ENCODE results near the gene NCAPH2.
"Not testable (repeated sequence)": the region's sequence is repeated elsewhere in the genome, so short reads cannot be mapped to it uniquely, and the experiment has no call there.

Gene NCAPH2

DNA sequence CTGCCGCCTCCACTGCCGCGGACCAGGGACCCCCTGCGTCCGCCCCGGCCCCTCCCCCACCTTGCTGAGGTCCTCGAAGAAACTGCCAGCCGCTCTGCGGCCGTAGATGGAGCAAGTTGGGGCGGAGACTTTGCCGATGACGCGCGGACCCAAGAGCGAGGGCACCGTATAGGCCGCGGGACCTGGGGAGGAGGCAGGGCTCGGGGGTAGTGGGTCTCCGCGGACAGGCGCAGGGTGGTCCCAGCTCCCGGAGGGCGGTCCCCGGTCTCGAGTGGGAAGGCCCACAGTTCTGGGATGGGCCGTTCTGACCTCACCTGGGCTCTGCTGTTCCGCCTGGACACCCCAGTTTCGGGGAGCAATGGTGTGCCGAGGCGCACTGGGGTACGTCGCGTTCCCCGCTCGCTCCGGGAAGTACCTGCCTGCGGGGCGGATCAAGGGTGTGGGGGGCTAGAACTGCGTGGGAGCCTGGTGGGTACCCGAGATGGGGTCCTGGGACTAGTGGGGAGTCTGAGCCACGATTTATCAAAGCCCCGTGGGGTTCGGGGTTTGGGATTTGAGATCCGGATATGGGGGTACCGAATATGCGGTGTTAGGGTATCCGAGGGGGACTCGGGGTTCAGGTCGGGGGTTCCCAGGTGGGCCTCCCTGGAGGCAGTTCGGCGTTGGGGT is 23.0 kb downstream of the NCAPH2 start:
- DNase-seq (ENCODE audit: low spot score): peak; percentile 90

DNA sequence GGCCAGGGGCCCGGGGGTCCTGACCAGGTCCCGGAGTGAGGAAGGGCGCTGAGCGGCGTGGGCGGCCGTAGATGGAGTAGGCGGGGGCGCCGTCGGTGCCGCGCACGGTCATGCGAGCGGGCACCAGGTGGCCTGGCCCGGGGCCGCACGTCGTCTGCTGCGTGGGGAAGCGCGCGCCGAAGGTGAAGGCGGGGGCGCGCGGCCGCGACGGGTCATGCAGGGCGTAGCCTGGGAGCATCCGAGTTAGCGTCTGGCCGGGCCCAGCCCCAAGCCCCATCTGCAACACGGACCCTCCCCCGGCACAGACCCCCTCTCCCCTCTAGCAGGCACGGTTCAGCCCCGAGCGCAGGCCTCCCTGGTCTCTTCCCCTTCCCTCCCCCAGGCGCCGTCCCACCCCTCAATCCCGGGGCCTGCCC is 23.5 kb downstream of the NCAPH2 start:
- DNase-seq (ENCODE audit: low spot score): peak; percentile 69

- DNase-seq (ENCODE audit: low spot score): peak; percentile 62
Measured at GRCh38 chr22:50531962-50532674, 24.1 kb downstream of the NCAPH2 start.

- DNase-seq (ENCODE audit: low spot score): no peak
Measured at GRCh38 chr22:50532824-50533796, 25.1 kb downstream of the NCAPH2 start.

- DNase-seq (ENCODE audit: low spot score): not testable (repeated sequence)
Measured at GRCh38 chr22:50533856-50534711, 26.1 kb downstream of the NCAPH2 start.

- no peak for DNase-seq (ENCODE audit: low spot score)
Measured at GRCh38 chr22:50535113-50535512, 27.1 kb downstream of the NCAPH2 start.

- DNase-seq (ENCODE audit: low spot score): no peak
Measured at GRCh38 chr22:50536226-50536625, 28.2 kb downstream of the NCAPH2 start.

DNA sequence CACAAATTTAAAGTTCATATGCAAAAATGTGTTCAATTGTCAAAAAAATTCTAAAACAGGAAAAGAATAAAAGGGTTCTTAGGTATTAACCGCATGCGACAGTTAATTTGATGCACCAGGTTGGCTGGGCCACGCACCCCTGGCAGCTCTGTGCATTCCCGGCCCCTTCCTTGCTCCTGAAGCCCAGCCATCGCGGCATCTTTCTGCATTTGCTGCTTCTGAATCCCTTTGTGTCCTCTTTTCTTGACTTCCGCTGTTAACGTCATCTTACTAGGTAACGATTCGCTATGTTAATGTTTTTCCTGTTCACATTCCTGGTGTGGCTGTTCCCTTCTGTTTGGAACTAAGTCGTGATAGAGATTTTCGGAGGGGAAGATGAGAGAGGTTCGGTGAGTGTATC is 29.7 kb downstream of the NCAPH2 start:
- no peak for DNase-seq (ENCODE audit: low spot score)

DNA sequence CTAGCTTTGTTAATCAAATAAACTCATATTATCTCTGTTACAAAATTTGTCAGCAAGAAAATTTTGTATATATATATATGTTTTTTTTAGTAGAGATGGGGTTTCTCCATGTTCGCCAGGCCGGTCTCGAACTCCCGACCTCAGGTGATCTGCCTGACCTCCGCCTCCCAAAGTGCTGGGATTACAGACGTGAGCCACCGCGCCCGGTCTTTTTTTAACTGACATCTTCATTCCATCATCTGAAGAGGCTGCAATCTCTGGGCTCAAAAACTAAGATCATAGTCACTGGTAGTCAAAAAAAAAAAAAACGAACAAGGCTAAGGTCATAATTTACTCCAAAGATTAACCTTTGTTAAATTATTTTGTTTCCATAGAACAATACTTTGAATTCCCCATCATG is 32.4 kb downstream of the NCAPH2 start:
- DNase-seq (ENCODE audit: low spot score): no peak

GRCh38 chr22:50541667-50542026 is 33.6 kb downstream of the NCAPH2 start:
- peak; percentile 55 for DNase-seq (ENCODE audit: low spot score)

DNA sequence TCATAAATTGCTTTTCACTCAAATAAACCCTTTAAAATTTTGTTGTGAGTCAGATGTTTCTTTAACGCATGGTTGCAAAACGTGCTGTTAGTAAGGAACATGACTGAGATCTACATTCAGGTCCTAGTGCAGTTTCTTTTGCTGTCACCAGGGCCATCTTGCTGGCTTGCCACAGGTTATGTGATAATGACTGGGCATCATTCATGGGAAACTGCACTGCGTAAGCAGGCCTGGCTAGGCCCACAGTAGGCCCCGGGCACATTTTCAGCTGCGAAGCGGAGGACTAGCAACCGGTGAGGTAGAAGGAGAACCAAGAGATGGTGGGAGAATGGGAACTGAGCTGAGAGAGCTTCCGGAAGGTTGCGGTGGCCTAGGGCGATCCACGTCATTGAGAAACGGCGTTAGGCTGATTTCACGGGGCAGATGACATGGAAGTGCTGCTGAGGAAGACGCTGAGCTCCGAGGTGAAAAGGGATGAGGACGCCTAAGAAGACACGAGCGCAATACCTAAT is 34.4 kb downstream of the NCAPH2 start:
- no peak for DNase-seq (ENCODE audit: low spot score)

DNA sequence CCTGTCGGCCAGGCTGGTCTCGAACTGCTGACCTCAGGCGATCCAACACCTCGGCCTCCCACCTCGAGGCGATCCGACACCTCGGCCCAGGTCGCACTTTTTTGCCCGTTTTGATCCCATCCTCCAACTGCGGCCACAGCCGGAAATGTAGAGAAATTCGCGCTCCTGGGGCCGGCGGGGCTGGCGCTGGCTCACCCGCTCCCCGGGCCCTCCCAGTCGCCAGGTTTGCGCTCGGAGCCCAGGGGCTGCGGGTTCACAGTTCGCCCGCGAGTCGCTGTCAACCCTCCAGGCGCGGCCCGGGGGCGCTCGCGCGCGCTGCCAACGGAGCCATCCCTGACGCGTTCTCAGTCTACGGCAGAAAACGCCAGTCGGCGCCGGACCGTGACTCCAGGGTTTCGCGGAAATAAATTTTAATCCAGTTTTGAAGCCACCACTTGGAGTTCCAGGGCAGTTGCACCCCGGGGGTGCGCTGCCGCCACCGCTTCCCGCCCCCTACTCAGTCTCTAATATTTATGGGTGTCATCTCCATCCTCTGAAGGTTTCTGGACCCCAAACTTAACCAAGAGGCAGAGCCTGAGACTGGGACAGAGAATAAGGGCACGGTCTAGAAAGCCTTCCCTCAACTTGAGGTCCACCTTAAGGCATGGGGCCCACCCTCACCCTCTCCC is 36.2 kb downstream of the NCAPH2 start:
- DNase-seq (ENCODE audit: low spot score): no peak

DNA sequence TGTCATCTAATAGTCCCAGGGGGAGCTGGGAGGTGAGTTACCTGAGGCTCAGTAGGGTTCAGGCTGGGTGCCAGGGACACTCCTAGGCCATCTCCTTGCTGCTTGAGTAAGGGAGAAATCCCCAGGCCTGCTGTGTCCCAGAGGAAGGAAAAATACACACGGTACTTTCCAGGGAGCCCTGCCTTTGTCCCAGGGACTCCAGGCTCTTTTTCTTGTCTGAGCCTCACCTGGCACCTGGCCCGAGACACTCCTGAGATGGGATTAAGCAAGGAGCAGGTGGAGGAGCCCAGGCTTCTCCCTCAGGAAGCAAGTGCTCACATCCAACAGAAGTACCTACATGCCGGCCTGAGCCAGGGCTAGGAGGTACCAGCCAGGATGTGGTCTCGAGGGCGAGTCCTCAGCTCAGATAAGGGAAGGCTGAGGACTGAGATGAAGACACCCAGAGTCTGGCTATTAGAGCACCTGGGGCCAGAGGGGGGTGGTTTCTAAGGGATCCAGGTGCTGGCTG is 36.8 kb downstream of the NCAPH2 start:
- no peak for DNase-seq (ENCODE audit: low spot score)

GRCh38 chr22:50545522-50546325 is 37.7 kb downstream of the NCAPH2 start, which contains the start of gene KLHDC7B:
Gene KLHDC7B (plus strand): TSS chr22:50545899. CDS start chr22:50546244, 345 bp downstream.
- no peak for DNase-seq (ENCODE audit: low spot score)

DNA sequence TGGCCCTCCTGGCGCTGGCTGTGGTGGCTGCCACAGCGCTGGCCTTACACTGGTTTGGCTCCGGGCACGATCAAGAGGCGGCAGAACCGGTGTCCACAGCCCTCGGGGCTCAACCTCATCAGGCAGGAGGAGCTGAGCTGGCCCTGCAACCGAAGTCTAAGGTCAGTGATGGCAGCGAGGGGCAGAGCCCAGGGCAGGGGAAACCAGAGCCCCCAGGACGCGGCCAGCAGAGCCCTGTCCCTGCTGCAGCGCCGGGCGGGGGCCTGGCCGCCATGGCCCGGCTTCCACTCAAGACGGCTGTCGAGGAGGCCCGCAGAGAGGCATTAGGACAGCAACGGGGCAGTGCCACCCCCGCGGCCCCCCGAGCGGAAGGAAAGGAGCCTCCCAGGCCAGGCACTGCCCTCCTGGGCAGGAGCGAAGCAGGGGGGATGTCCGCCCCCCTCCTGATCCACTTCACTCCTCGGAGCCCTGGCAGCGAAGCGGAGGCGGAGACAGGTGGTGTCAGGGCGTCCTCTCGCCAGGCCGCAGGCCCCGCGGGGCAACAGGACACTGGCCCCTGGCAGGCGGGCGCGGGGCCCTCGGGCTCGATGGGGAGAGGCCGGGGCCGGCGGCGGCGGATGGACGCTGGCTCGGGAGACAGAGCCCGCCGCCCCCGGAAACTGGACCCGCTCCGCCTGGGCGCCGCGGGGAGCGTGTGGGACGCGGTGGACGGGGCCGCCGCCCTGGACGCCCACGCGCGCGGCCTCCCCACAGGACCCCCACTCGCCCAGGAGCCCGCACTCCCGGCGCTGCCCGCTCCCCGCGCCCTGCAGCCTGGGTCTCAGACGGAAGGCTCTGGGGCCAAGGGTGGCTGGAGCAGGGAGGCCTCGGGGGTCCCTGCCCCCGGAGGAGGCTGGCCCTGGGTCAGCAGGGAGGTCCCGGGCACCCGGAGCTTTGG is 38.6 kb downstream of the NCAPH2 start:
- no peak for DNase-seq (ENCODE audit: low spot score)

- no peak for DNase-seq (ENCODE audit: low spot score)
Measured at GRCh38 chr22:50547263-50547985, 39.4 kb downstream of the NCAPH2 start.

GRCh38 chr22:50548040-50548920 is 40.3 kb downstream of the NCAPH2 start:
- DNase-seq (ENCODE audit: low spot score): no peak

Data from RKO (cell line).